Stimulated activated CD4-positive, alpha-beta T cell treated with anti-CD3 and anti-CD28 coated beads, Interleukin-12 subunit alpha, Interleukin-12 subunit beta, amount 100 ng/mL, for 4 hours (primary cell): ENCODE measurements around the gene PQBP1.
"Not testable (repeated sequence)": the region's sequence is repeated elsewhere in the genome, so short reads cannot be mapped to it uniquely, and the experiment has no call there.

Experiments used
- DNase-seq: peaks from one replicate; pipeline ENCODE4 v3.0.0-alpha.2; 2020

Gene PQBP1, protein sequence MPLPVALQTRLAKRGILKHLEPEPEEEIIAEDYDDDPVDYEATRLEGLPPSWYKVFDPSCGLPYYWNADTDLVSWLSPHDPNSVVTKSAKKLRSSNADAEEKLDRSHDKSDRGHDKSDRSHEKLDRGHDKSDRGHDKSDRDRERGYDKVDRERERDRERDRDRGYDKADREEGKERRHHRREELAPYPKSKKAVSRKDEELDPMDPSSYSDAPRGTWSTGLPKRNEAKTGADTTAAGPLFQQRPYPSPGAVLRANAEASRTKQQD

DNA sequence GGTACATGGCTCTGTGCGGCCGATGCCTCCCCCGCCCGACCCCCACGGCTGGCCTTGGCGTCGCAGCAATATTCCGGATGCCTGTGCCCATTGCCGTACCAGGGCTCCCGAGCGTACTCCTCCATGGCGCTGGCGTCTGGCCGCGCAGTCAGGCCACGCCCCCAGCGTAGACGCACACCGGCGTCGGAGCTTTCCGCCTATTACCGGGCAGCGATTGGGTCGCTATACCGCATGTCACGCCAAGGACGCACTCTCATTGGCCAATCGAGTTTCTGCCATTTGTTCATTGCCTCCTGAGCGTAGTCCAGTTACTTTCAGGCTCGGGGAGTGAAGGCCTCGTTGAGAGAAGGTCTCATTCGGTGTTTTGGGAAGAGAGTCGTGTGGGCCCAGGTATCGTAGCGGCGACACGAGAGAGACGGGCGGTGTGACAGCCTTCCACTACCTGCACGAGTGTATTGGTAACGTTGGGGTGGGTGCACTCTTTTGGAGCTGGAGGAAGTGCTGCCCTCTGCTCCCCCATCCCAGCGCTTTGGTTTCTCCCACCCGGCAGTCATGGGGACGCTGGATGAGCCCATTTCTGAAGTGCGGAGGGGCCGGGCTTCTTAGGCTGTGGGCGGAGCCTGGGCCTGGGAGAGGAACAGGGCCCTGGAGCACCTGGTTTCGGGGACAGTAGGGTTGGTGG is at the start of gene PQBP1, which contains the start of gene TIMM17B:
TSS of gene PQBP1 (plus strand) at position 306 of the 682 bp plus-strand sequence. CDS start 580 bp downstream, outside the sequence.
TSS of gene TIMM17B (minus strand) at position 144 of the 682 bp plus-strand sequence. CDS start at position 125, 19 bp downstream.
- DNase-seq: peak; percentile 75

DNA sequence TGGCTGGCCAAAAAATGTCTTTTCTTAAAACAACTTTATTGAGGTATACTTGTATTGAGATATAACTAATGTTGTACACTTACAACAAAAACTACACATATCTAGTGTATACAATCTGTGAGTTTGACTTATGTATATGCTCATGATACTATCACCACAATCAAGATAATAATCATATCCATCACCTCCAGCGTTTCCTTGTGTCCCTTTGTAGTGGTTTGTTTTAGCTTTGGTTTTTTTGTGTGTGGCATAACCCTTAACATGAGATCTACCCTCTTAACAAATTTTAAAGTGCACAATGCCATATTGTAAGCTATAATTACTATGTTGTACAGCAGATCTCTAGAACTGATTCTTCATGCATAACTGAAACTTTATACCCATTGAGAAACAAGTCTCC is 48.9 kb upstream of the PQBP1 start:
- no peak for DNase-seq

DNA sequence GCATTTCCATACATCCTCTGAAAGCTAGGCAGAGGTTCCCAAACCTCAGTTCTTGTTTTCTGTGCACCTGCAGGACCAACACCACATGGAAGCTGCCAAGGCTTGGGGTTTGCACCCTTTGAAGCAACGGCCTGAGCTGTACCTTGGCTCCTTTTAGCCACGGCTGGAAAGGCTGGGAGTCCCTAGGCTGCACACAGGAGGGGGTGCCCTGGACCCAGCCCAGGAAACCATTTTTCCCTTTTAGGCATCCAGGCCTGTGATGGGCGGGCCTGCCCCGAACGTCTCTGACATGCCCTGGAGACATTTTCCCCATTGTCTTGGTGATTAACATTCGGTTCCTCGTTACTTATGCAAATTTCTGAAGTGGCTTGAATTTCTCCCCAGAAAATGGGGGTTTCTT is 44.9 kb upstream of the PQBP1 start:
- DNase-seq: no peak

DNA sequence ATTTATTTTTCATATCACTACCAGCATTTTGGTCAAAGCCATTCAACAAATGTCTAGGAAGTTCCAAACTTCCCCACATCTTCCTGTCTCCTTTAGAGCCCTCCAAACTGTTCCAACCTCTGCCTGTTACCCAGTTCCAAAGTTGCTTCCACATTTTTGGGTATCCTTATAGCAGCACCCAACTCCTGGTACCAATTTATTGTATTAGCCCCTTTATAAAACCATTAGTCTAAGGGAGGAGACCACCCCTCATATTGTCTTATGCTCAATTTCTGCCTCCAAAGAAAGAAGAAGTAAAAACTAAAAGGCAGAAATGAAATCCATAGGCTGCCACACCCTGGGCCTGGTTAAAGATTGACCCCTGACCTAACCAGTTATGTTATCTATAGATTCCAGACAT is 44.2 kb upstream of the PQBP1 start:
- DNase-seq: not testable (repeated sequence)

DNA sequence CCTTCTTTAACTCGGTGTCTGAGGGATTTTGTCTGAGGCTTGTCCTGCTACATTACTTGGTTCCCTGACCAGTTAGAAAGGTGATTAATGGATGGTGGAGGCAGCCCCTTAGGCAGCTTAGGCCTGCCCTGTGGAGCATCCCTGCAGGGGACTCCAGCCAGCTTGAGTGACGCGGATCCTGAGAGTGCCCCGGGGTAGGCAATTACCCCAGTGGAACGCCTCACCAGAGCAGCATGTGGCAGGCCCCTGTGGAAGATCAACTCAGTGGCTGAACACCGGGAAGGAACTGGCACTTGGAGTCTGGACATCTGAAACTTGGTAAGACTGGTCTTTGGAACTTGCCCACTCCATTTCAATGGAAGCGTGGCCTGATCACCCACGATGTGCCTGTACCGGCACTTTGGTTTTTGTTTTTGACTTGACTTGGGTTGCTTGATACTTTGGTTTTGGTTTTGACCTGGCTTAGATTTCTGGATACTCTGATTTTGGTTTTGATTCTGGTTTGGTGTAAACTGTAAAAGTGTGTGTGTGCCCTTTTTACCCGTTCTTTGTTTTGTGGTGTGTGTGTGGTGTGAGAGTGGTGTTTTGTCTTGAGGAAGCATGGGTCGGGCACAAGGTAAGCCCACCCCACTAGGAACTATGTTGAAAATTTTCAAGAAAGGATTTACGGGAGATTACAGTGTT is 43.5 kb upstream of the PQBP1 start:
- not testable (repeated sequence) for DNase-seq

DNA sequence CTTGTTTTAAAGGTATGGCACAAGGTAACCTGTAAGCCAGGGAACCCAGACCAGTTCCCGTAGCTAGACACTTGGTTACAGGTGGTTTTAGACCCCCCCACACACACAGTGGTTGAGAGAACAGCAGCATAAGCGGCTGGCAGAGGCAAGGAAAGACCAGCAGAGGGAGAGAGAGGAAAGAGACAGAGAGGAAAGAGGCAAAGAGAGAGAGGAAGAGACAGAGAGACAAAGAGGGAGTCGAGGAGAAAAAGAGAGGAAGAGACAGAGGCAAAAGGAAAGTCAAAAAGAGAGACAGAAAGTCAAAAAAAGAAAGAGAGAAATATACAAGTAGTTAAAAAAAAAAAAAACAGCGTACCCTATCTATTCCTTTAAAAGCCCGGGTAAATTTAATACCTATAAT is 42.8 kb upstream of the PQBP1 start:
- DNase-seq: no peak

DNA sequence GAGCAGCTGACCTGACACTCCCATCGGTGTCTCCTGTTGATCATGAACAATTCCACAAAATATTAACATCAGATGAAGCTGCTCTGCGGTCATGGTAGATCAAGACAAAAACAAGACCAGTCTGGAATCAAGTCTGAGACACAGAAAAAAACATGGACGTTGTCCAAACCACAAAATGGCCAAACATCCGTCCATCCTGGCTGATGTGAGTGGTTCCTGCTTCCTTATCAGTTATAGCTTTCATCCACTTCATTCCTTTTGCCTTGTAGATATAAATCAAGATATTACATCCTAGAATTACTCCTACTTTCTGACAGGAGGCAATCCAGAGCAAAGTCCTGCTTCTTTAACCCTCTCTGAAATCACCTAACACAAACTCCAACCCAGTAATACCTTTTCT is 33.5 kb upstream of the PQBP1 start:
- no peak for DNase-seq

DNA sequence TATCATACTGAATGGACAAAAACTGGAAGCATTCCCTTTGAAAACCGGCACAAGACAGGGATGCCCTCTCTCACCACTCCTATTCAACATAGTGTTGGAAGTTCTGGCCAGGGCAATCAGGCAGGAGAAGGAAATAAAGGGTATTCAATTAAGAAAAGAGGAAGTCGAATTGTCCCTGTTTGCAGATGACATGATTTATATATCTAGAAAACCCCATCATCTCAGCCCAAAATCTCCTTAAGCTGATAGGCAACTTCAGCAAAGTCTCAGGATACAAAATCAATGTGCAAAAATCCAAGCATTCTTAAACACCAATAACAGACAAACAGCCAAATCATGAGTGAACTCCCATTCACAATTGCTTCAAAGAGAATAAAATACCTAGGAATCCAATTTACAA is 25.7 kb upstream of the PQBP1 start:
- not testable (repeated sequence) for DNase-seq

DNA sequence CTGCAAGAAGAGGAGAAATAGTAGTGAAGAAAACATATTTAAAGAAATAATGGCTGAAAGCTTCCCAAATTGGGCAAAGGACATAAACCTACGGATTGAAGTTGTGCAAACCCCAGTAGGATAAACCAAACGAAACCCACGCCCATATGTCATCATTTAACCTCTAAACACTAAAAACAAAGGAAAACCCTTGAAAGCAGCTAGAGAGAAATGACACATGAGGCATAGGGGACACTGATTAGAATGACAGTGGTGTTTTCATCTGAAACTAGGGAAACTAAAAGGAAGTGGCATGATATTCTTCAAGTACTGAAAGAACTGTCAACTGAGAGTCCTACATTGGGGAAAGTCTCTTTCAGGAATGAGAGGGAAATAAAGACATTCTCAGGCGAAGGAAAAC is 20.8 kb upstream of the PQBP1 start:
- not testable (repeated sequence) for DNase-seq

DNA sequence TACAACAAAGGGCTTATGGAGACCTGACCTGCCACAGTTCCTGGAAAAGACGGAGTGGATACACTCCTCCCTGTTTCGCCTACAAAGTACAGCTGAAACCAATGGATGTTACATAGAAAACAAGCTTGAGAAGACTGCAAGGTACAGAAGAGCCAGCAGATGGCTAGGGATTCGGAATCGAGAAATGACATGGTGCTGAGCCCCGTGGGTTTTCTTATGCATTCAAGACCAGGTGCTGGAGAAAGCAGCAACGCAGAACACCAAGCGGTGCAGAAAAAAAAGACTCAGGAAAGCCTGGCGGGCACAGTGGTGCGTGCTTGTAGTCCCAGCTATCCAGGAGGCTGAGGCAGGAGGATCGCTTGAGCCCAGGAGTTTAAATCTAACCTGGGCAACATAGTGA is 14.0 kb upstream of the PQBP1 start:
- DNase-seq: no peak

DNA sequence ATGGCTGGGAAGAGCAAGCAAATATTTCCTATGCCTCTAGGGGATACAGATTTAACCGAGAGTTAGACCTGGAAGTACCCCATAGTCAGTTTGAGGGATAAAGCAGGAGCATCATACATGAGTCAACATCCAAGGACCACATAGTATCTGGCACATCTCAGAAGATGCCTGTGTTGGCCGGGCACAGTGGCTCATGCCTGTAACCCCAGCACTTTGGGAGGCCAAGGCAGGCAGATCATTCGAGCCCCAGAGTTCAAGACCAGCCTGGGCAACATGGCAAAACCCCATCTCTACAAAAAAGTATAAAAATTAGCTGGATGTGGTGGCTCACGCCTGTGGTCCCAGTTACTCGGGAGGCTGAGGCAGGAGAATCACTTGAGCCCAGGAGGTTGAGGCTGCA is 11.1 kb upstream of the PQBP1 start:
- not testable (repeated sequence) for DNase-seq

DNA sequence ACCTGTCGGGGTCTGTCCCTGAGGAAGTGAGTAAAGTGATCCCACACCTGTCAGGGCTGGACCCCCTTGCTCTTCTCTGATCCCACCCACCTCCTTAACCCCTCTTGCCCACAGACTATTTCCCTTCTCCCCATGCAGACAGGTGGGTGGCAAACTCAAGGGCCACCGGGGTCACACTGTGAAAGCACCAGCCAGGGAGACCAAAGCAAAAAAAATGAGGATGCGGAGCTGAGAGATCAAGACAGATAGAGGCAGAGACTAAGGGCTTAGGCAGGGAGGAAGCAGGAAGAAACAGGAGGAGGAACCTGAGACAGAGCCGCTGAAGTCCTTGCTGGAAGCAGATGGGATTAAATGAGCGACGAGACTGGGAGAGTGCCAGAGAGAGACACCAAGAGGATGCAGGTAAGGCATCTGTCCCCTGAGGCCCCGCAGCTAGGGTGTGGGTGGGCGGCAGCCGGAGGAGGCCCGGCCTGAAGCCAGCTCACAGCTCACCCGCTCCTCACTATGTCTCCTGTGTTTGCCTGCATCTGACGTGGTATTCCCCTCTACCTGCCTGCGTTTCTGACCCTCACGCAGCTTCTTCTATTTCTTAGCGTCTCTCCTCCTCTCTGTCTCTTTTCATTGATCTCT is 7.3 kb upstream of the PQBP1 start:
- no peak for DNase-seq

DNA sequence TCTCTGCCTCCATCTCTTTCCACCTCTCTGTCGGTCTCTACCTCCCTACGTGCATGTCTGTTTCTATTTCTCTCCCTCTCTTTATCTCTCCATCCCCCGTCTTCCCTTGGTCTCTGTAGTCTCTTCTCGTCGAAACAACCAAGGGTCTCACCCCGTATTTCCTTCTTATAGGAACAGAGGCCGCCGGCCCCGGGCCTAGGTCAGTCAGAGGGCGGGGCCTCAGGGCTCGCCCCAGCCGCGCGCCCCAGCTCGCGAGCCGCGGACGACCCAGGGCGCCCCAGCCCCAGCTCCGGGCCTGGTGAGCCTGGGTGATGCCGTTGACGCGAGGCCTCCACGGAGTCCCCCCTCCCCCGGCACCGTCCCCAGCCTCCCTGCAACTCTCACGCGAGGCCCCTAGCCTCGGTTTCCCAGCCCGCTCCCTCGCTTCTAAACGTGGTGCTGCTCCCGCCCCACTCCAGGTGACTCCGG is 6.8 kb upstream of the PQBP1 start:
- DNase-seq: peak; percentile 20

DNA sequence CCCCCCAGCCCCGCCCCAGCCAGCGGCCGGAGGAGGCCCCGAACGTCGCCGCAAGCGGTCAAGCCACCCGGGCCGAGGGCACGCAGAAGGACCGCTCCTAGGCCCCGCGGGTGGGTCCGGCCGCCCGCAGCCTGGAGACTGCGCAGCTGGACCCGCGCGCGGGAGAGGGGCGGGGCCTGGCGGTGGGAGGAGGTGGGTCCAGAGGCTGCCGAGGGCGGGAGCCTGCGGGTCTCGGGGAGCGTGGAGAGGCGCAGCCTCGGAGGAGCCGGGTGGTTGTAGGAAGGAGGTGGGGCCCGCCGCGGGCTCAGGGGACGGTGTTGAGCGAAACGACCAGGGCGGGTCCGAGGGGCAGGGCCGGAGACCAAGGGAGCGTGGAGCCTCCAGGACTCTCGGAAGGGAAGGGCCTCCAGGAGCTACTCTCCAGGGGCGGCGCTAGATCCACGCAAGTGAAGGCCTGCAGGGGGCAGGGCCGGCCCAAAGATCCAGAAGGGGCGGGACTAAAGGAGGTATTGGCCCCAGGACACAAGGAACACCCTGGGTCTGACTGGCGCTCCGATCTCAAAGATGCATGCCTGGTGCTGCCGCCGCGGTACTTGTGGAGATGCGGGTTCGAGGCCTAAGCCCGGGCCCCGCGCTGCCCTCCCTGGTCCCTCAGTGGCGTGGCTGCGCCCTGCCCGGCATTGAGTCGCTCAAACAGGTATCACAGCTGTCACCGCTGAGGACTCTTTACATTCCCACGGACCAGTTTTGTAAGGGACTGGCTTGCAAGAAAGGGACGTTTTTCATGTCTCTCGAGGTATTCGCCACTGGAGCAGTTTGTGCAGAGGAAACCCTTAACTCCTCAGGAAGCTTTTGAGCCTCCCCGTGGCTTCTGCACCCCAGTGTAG is 6.1 kb upstream of the PQBP1 start:
- peak; percentile 64 for DNase-seq

DNA sequence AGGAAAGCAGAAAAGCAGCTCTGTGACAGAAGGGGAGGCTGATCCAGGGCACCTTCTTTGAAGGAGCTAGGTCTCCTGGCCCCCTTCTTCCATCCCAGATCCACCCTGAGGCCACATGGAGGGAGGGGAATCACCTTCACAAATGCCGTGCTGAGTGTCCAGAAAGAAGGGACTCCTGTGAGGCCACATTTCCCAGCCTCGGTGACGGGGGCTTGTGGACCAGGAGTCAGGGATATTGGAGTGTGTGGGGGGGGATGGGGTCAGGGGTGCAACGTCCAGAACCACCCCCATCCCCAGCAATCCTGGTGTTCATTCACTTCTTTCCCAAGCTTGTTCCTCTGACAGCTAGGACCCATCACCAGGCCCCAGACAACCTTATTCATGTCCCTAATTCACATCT is 4.8 kb upstream of the PQBP1 start:
- DNase-seq: no peak

DNA sequence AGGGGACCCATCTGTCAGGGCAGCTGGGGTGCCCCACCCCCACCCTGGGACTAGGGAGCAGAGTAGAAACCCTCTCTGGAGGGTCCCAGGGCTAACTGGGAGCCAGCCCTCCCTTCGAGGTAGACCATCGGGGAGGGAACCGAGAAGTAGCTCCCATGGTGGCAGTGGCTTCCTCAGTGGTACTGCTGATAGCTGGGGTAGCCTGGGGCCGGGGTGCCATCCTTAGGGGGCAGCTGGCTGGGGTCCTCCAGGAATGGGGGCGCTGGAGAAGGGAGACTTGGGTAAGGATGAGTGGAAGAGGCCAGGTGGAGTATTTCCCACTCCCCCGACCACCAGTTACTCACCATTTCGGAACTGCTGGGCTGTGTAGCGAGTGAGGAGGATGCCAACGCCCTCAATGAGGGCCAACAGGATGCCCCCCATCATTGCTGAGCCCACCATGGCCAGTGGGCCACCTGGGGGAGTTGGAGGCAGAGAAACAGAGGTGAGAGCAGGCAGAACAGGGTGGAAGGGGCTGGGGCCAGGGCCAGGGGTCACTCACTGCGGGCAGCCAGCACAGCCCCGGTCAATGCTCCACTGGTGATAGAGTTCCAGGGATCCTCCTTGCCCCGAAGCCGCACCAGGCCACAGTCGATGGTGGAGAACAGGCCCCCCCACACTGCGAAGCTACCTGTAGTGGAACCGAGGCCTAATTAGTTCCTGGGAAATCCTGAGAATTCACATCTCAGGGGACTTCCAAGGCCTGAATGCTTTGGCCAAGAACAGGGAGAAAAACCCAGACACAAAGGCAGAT is 4.0 kb upstream of the PQBP1 start:
- no peak for DNase-seq

DNA sequence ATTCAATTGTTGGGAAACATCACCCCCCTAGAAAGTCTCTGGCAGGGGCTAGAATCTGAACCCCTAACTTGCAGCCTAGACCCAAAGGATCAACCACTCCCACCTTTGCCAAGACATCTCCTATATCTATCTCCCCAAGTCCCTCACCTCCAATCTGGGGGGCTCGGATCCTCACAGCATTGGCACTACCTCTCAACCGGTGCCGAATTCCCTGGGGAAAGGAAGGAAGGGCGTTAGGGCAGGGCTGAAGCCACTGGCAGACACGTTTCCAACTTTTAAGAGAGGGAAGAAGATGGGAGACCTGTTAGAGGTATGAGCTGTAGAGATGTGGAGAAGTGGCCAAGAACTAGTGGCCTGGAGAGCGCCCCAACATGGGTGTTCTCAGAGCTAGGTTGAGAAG is 2.8 kb upstream of the PQBP1 start:
- DNase-seq: no peak

DNA sequence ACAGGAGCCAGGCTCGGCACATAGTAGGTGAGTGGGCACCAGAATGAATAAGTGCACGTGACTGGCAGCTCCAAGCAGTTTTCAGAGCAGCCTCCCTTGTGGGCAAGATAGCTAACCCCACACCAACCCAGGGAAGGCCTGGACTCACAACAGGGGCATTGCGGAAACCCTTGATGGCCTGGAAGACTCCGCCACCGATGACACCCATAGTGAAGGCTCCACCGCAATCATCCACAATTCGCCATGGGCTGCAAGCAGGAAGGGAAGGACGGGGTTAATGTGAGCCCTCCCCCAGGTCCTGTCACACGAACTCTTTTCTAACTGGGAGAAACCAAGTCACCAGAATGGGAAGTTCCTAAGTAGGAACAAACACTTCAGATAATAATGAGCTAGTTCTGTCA is 1.1 kb upstream of the PQBP1 start:
- no peak for DNase-seq

DNA sequence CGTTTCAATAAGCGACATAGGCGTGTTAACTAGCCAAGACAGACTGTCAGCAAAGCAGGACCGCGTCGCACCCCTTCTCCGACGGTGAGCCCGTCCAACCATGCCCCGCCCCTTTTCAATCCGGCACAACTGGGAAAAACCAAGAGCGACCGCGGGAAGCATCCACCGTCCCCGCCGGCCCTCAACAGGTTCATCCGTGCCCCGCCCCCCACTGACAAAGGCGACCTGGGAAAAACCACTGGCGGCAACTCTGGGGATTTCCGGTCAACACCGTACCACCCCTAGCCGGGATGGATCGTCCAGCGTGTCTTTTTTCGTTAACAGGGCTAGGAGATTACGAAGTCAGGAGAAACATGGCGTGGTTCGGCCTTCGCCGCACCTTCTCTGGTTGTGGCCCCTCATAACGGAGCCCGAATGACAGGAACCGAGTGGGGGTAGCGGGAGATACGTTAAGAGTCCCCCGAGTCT is 539 bp upstream of the PQBP1 start:
- peak; percentile 42 for DNase-seq

DNA sequence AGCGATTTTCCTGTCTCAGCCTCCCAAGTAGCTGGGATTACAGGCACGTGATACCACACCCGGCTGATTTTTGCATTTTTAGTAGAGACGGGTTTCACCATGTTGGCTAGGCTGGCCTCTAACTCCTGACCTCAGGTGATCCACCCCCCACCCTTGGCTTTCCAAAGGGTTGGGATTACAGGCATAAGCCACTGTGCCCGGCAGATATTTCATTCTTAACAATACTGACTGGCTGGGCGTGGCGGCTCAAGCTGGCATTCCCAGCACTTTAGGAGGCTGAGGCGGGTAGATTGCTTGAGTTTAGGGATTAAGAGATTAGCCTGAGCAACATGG is 1.3 kb downstream of the PQBP1 start:
- no peak for DNase-seq

DNA sequence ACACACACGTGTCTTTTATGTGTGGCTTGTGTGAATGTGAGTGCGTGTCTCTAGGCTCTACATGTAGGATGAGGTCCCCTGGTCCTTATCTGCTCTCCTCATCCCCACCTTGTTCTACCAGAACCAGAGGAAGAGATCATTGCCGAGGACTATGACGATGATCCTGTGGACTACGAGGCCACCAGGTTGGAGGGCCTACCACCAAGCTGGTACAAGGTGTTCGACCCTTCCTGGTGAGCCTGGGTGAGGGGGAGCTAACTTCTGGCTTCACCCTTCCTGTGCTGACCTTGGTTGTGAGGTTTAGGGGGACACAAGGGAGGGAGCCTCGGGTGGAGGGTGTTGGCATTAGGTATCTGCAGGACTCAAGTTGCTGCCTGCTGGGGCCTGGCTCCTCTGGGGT is 3.3 kb downstream of the PQBP1 start:
- DNase-seq: no peak

DNA sequence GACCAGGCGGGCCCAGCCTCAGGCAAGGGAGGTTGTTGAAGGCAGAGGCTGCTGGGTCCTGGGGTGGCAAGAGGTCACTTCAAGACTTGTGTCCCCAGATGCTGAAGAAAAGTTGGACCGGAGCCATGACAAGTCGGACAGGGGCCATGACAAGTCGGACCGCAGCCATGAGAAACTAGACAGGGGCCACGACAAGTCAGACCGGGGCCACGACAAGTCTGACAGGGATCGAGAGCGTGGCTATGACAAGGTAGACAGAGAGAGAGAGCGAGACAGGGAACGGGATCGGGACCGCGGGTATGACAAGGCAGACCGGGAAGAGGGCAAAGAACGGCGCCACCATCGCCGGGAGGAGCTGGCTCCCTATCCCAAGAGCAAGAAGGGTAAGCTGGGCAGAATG is 4.4 kb downstream of the PQBP1 start:
- DNase-seq: no peak
